Neutrophil (primary cell): ENCODE results near the gene MN1.

Source experiments
- H3K27ac ChIP-seq: fragments of 200-600 bp; sonication (generic); 2 replicates; pipeline ENCODE4 v1.5.1; 2016; ENCODE audit warnings: mild to moderate bottlenecking, moderate library complexity
- H3K27me3 ChIP-seq: fragments of 200-600 bp; sonication (generic); 2 replicates; pipeline ENCODE4 v1.6.0; 2016; ENCODE audit warnings: mild to moderate bottlenecking
- H3K36me3 ChIP-seq: fragments of 200-600 bp; sonication (generic); 2 replicates; pipeline ENCODE4 v1.5.1; 2017
- H3K4me1 ChIP-seq, 2 experiments: fragments of 200-600 bp in 1 of 2; sonication (generic) in 1 of 2; 1 replicate in 1 of 2; 2 replicates in 1 of 2; pipeline versions ENCODE4 v1.5.1 to v1.6.1; 2013 to 2016; ENCODE audit warnings: low read depth in 1 of 2, low read length in 1 of 2, mild to moderate bottlenecking in 1 of 2, moderate library complexity in 1 of 2; ENCODE audit not compliant: control insufficient read depth in 1 of 2, insufficient read depth in 1 of 2
- H3K4me3 ChIP-seq, 2 experiments: fragments of 200-600 bp in 1 of 2; sonication (generic) in 1 of 2; 1 replicate in 1 of 2; 2 replicates in 1 of 2; pipeline ENCODE4 v1.5.1; 2013 to 2016; ENCODE audit warnings: low read depth in 1 of 2, low read length in 1 of 2, mild to moderate bottlenecking in 1 of 2, moderate library complexity in 1 of 2
- H3K9me3 ChIP-seq: fragments of 200-600 bp; sonication (generic); 2 replicates; pipeline ENCODE4 v1.5.1; 2016
- CTCF ChIP-seq: fragments of 200-600 bp; sonication (generic); IDR thresholded peaks from 2 replicates; pipeline ENCODE4 v1.5.1; 2016; ENCODE audit warnings: antibody characterized with exemption

The MN1 gene

GRCh38 chr22:27727673-27728451, 73.7 kb downstream of the MN1 start:
- H3K9me3 ChIP-seq = no peaks in the 10 kb centered on the region
- no peak for TF ChIP-seq CTCF
- no peaks in the 10 kb centered on the region for H3K4me1 ChIP-seq
- H3K36me3 ChIP-seq = no peaks in the 10 kb centered on the region
- no peak overlapping the region for H3K27ac ChIP-seq
- H3K27me3 ChIP-seq = no peaks in the 10 kb centered on the region
- H3K4me3 ChIP-seq = no peak overlapping the region

- Histone ChIP-seq H3K27me3 (no peaks in the 10 kb centered on the region), H3K36me3 (no peaks in the 10 kb centered on the region), H3K4me1 (no peaks in the 10 kb centered on the region), H3K27ac (no peak overlapping the region), H3K9me3 (no peaks in the 10 kb centered on the region), H3K4me3 (no peak overlapping the region)
- no peak for TF ChIP-seq CTCF
These were observed 74.7 kb downstream of the MN1 start for GRCh38 chr22:27726686-27727449.

GRCh38 chr22:27726331-27726685, 75.2 kb downstream of the MN1 start:
- H3K27me3 ChIP-seq = no peaks in the 10 kb centered on the region
- H3K9me3 ChIP-seq = no peaks in the 10 kb centered on the region
- H3K36me3 ChIP-seq = no peaks in the 10 kb centered on the region
- no peak overlapping the region for H3K27ac ChIP-seq
- TF ChIP-seq CTCF = no peak
- H3K4me3 ChIP-seq = no peak overlapping the region
- H3K4me1 ChIP-seq = no peaks in the 10 kb centered on the region

- H3K27me3 ChIP-seq = no peaks in the 10 kb centered on the region
- no peak overlapping the region for H3K4me3 ChIP-seq
- H3K4me1 ChIP-seq = no peaks in the 10 kb centered on the region
- H3K27ac ChIP-seq = no peak overlapping the region
- H3K9me3 ChIP-seq = no peaks in the 10 kb centered on the region
- TF ChIP-seq CTCF = no peak
- H3K36me3 ChIP-seq = no peaks in the 10 kb centered on the region
These were observed 75.9 kb downstream of the MN1 start for GRCh38 chr22:27725661-27726060.

GRCh38 chr22:27724709-27725108, 76.8 kb downstream of the MN1 start:
- Histone ChIP-seq H3K27ac (no peak overlapping the region), H3K27me3 (no peaks in the 10 kb centered on the region), H3K36me3 (no peaks in the 10 kb centered on the region), H3K4me1 (no peaks in the 10 kb centered on the region), H3K9me3 (no peaks in the 10 kb centered on the region), H3K4me3 (no peak overlapping the region)
- TF ChIP-seq CTCF = no peak
